ENCODE results near the gene MRPL37.

The MRPL37 gene

GRCh38 chr1:54259546-54260140 lies 59.7 kb downstream of the MRPL37 start:
- TF ChIP-seq FOXP2 (optimal IDR thresholded peaks at IDR 0.05; ENCODE audit: borderline replicate concordance, extremely low read depth, extremely low read length, insufficient read depth): no peak
- TF ChIP-seq POLR2AphosphoS5 (IDR thresholded peaks at IDR 0.05; ENCODE audit: low read depth, low read length): no peak
- TF ChIP-seq TAF1 (IDR thresholded peaks at IDR 0.05; ENCODE audit: borderline replicate concordance, insufficient read depth, low read length): no peak
- TF ChIP-seq SIN3A (IDR thresholded peaks at IDR 0.05; ENCODE audit: borderline replicate concordance, insufficient read depth, low read length): no peak
- no peak for TF ChIP-seq REST (IDR thresholded peaks at IDR 0.05; ENCODE audit: insufficient read depth in 1 of 2, low read depth in 2 of 2, low read length in 2 of 2)

GRCh38 chr1:54260810-54261209 lies 60.8 kb downstream of the MRPL37 start:
- TF ChIP-seq SIN3A (IDR thresholded peaks at IDR 0.05; ENCODE audit: borderline replicate concordance, insufficient read depth, low read length) (no peak), POLR2AphosphoS5 (IDR thresholded peaks at IDR 0.05; ENCODE audit: low read depth, low read length) (no peak), FOXP2 (optimal IDR thresholded peaks at IDR 0.05; ENCODE audit: borderline replicate concordance, extremely low read depth, extremely low read length, insufficient read depth) (no peak), REST (IDR thresholded peaks at IDR 0.05; ENCODE audit: insufficient read depth in 1 of 2, low read depth in 2 of 2, low read length in 2 of 2) (no peak), TAF1 (IDR thresholded peaks at IDR 0.05; ENCODE audit: borderline replicate concordance, insufficient read depth, low read length) (no peak)

DNA sequence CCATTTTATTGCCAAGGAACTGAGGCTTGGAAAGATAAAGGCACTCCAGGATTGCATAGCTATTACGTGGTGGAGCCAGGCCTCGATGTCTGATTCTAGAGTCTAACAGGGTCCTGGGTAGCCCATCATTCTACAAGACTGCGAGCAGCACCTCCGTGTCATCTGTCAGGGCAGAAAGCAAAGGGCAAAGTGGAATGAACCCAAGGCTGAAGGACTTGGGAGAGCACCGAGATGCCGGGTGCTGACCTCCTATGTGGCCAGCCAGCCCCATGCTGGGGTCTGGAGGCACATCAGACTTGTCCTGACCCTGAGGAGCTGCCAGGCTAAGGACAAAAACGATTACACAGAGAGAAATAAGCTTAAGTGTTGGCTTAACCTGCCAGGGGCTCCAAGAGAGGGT lies 62.3 kb downstream of the MRPL37 start:
- TF ChIP-seq TAF1 (IDR thresholded peaks at IDR 0.05; ENCODE audit: borderline replicate concordance, insufficient read depth, low read length): no peak
- TF ChIP-seq FOXP2 (optimal IDR thresholded peaks at IDR 0.05; ENCODE audit: borderline replicate concordance, extremely low read depth, extremely low read length, insufficient read depth): no peak
- TF ChIP-seq REST (IDR thresholded peaks at IDR 0.05; ENCODE audit: insufficient read depth in 1 of 2, low read depth in 2 of 2, low read length in 2 of 2): no peak
- no peak for TF ChIP-seq SIN3A (IDR thresholded peaks at IDR 0.05; ENCODE audit: borderline replicate concordance, insufficient read depth, low read length)
- TF ChIP-seq POLR2AphosphoS5 (IDR thresholded peaks at IDR 0.05; ENCODE audit: low read depth, low read length): no peak

GRCh38 chr1:54263601-54264226 lies 63.7 kb downstream of the MRPL37 start:
- TF ChIP-seq SIN3A (IDR thresholded peaks at IDR 0.05; ENCODE audit: borderline replicate concordance, insufficient read depth, low read length): no peak
- TF ChIP-seq REST (IDR thresholded peaks at IDR 0.05; ENCODE audit: insufficient read depth in 1 of 2, low read depth in 2 of 2, low read length in 2 of 2): no peak
- no peak for TF ChIP-seq POLR2AphosphoS5 (IDR thresholded peaks at IDR 0.05; ENCODE audit: low read depth, low read length)
- no peak for TF ChIP-seq FOXP2 (optimal IDR thresholded peaks at IDR 0.05; ENCODE audit: borderline replicate concordance, extremely low read depth, extremely low read length, insufficient read depth)
- no peak for TF ChIP-seq TAF1 (IDR thresholded peaks at IDR 0.05; ENCODE audit: borderline replicate concordance, insufficient read depth, low read length)

Measured in PFSK-1 (cell line).